Measurements from ENCODE around the gene FLNC.

FLNC gene

DNA sequence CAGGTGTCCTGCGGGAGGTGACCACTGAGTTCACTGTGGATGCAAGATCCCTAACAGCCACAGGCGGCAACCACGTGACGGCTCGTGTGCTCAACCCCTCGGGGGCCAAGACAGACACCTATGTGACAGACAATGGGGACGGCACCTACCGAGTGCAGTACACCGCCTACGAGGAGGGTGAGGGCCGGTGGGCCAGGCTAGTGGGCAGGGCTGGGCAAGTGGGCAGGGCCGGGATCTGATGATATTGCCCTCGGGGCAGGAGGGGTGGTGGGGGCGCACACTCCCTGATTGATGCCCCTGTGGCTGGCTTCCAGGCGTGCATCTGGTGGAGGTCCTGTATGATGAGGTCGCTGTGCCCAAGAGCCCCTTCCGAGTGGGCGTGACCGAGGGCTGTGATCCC is 15.8 kb downstream of the FLNC start:
- no peak for DNase-seq (ENCODE audit: extremely low spot score)
- TF ChIP-seq, protein P1, sequence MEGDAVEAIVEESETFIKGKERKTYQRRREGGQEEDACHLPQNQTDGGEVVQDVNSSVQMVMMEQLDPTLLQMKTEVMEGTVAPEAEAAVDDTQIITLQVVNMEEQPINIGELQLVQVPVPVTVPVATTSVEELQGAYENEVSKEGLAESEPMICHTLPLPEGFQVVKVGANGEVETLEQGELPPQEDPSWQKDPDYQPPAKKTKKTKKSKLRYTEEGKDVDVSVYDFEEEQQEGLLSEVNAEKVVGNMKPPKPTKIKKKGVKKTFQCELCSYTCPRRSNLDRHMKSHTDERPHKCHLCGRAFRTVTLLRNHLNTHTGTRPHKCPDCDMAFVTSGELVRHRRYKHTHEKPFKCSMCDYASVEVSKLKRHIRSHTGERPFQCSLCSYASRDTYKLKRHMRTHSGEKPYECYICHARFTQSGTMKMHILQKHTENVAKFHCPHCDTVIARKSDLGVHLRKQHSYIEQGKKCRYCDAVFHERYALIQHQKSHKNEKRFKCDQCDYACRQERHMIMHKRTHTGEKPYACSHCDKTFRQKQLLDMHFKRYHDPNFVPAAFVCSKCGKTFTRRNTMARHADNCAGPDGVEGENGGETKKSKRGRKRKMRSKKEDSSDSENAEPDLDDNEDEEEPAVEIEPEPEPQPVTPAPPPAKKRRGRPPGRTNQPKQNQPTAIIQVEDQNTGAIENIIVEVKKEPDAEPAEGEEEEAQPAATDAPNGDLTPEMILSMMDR (IDR thresholded peaks at IDR 0.05; ENCODE audit: control extremely low read depth, extremely low read depth, low read depth, missing control alignments), result no peak
- CTCF ChIA-PET, result no interaction called here
- POLR2A ChIA-PET, result interaction anchor here (0.5 kb wide), 1 partner anchor 497 kb away, joined by 3 read pairs; no protein-coding TSS in a partner anchor

DNA sequence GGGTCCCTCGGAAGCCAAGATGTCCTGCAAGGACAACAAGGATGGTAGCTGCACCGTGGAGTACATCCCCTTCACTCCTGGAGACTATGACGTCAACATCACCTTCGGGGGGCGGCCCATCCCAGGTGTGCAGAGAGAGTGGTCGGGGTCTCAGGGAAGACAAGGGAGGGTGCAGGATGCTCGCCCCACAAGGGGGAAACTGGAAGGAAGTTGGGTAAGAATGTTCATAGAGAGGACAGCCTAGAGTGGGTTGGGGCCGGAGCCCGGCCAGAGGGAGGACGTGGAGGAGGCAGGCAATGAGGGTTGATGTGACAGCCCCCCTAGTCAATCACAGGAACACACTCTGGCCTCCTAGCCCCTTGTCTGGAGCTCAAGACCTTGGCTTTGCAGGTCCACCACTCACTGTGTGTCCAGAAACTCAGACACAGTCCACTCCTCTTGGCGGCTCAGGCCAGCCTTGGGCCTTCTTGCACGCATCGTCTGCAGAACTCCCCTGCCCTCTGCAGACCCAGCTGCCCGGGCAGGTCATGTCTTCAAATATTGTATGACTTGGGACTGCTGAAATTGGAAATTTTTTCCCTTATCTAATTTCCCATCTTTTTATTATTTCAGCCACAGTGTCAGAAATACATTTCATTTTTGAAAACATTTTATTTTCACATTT is 16.7 kb downstream of the FLNC start:
- CTCF ChIA-PET, result interaction anchor here (1.3 kb wide), 1 partner anchor 16 kb away, joined by 3 read pairs; the partner anchor contains the start of gene ATP6V1F
- DNase-seq (ENCODE audit: extremely low spot score), result no peak
- TF ChIP-seq, protein P1 (IDR thresholded peaks at IDR 0.05; ENCODE audit: control extremely low read depth, extremely low read depth, low read depth, missing control alignments), result no peak
- POLR2A ChIA-PET, result no interaction called here

DNA sequence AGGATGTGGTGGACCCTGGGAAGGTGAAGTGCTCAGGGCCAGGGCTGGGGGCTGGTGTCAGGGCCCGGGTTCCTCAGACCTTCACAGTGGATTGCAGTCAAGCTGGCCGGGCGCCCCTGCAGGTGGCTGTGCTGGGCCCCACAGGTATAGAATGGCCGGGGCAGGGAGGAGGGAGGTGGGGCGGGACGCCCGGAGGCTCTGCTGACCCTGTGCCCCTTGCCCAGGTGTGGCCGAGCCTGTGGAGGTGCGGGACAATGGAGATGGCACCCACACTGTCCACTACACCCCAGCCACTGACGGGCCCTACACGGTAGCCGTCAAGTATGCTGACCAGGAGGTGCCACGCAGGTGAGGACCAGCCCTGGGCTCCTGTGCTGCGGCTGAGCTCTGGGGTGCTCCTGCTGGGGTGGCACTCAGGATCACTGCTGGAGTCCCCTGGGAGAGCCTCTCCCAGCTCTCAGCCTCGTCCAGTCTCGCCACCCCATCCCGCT is 17.6 kb downstream of the FLNC start:
- no peak for DNase-seq (ENCODE audit: extremely low spot score)
- TF ChIP-seq, protein P1 (IDR thresholded peaks at IDR 0.05; ENCODE audit: control extremely low read depth, extremely low read depth, low read depth, missing control alignments), result no peak
- ChIA-PET CTCF (interaction anchor here (1.3 kb wide), 1 partner anchor 15 kb away, joined by 3 read pairs; the partner anchor contains the start of gene ATP6V1F), POLR2A (no interaction called here)

DNA sequence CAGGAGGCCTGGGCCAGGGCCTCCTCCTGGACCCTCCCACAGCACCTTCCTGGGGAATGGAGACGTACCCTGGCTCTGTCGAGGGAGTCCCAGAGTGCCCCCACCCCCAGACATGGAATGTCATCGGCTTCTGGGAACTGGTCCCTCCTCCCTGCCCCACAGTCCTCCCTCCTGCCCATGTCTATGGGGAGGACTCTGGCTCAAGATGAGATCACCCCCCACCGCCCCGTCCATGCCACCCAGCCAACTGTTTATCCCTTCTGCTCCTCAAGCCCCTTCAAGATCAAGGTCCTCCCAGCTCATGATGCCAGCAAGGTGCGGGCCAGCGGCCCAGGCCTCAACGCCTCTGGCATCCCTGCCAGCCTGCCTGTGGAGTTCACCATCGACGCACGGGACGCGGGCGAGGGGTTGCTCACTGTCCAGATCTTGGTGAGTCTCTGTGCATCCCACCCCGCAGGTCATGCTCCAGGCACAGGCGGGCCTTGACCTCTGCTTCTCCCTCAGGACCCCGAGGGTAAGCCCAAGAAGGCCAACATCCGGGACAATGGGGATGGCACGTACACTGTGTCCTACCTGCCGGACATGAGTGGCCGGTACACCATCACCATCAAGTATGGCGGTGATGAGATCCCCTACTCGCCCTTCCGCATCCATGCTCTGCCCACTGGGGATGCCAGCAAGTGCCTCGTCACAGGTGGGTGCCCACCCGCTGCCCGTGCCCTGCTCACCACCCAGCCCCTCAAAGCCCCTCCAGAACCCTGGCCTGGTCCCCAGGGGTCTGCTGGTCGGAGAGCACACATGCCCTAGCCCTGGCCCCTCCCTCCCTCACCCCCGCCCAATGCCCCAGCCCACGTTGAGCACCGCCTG is 18.3 kb downstream of the FLNC start:
- CTCF ChIA-PET, result interaction anchor here (1.1 to 1.8 kb wide), 3 partner anchors 8 to 362 kb away, joined by 3 to 4 read pairs (median 3); partner anchors contain the start of gene ATP6V1F
- TF ChIP-seq, protein P1 (IDR thresholded peaks at IDR 0.05; ENCODE audit: control extremely low read depth, extremely low read depth, low read depth, missing control alignments), result no peak
- no peak for DNase-seq (ENCODE audit: extremely low spot score)

DNA sequence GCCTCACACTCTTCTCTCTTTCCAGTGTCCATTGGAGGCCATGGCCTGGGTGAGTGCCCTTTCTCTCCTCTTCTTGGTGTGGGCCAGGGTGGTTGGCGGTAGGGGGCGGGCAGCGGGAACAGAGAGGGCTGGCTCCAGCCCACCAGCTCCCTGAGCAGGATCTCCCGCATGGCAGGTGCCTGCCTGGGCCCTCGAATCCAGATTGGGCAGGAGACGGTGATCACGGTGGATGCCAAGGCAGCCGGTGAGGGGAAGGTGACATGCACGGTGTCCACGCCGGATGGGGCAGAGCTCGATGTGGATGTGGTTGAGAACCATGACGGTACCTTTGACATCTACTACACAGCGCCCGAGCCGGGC is 18.9 kb downstream of the FLNC start:
- TF ChIP-seq, protein P1 (IDR thresholded peaks at IDR 0.05; ENCODE audit: control extremely low read depth, extremely low read depth, low read depth, missing control alignments), result no peak
- POLR2A ChIA-PET, result no interaction called here
- no peak for DNase-seq (ENCODE audit: extremely low spot score)
- CTCF ChIA-PET, result interaction anchor here (1.1 to 1.8 kb wide), 3 partner anchors 9 to 362 kb away, joined by 3 to 4 read pairs (median 3); no protein-coding TSS in a partner anchor

More for the DNA sequence above, 18.3 kb downstream of the FLNC start:
- POLR2A ChIA-PET, result no interaction called here

DNA sequence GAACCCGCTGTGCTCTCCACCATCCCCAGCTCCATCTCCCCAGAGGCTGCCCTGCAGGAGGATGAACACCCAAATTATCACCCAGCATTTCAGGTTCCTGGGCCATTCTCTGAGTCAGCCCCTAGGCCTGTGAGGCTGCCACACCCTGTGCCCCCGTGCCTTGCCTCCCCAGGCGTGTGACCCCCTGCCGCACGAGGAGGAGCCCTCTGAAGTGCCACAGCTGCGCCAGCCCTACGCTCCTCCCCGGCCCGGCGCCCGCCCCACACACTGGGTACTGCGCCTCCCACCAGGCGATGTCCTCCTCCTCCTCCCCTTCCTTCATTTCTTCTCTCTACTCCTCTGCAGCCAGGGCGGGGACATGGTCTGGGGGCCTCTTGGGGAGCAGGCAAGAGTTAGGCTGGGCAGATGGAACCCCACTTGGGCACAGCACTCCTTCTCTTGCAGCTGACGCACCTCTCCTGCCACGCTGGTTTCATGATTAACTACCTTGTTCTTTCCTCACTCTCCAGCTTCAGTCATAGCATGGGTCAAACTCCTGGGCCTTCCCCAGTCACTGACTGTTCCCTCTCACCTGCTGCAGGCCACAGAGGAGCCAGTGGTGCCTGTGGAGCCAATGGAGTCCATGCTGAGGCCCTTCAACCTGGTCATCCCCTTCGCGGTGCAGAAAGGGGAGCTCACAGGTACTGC is 19.7 kb downstream of the FLNC start:
- ChIA-PET CTCF (interaction anchor here (0.9 to 2.4 kb wide), 6 partner anchors 8 to 361 kb away, joined by 3 to 8 read pairs (median 4); no protein-coding TSS in a partner anchor), POLR2A (no interaction called here)
- no peak for DNase-seq (ENCODE audit: extremely low spot score)
- TF ChIP-seq, protein P1 (IDR thresholded peaks at IDR 0.05; ENCODE audit: control extremely low read depth, extremely low read depth, low read depth, missing control alignments), result no peak

Measured in GM10248 (cell line).